ENCODE data around the gene PRPS2. TPM values are rescaled to one million over a fixed set of nuclear protein-coding genes. Genes with fewer than 3 reads are reported as not detected.

The PRPS2 gene
- total RNA-seq, 1 experiment from 2014 or later: 79.5 TPM

- CTCF ChIA-PET: interaction anchor here (0.6 to 2.5 kb wide), 11 partner anchors 9 to 1694 kb away, joined by 3 to 16 read pairs (median 3); partner anchors contain the start of gene PRPS2
- no peaks in the 10 kb centered on the region for H3K36me3 ChIP-seq (ENCODE audit: control insufficient read depth in 1 of 2, insufficient read depth in 2 of 2, low read length in 2 of 2)
- RAD21 ChIA-PET (ENCODE audit: low non-redundant PET in 1 of 2, low total read pairs in 2 of 2, uncharacterized antibody in 2 of 2, unreplicated experiment in 2 of 2): interaction anchor here in 1 of 2 experiments (0.6 to 1.3 kb wide), 2 partner anchors 19 to 129 kb away, joined by 3 read pairs; partner anchors contain the start of gene PRPS2
- H3K27ac ChIP-seq (ENCODE audit: low read depth, low read length): no peak overlapping the region
- H3K4me3 ChIP-seq (replicated peaks in 1 of 2; ENCODE audit: low read depth in 1 of 2, low read length in 2 of 2): peak overlapping the region in 1 of 2 experiments; percentile 28; a peak in 1 of 4 replicates
- POLR2A ChIA-PET: no interaction called here
- DNase-seq (ENCODE audit: low read depth, low spot score) (peak; percentile 44), ATAC-seq (peak; percentile 99)
- H3K4me1 ChIP-seq (ENCODE audit: control insufficient read depth in 1 of 2, insufficient read depth in 2 of 2, low read length in 2 of 2): peaks cover 0 to 3% of the 10 kb centered on the region in 2 experiments; a peak in 1 of 4 replicates
- peak overlapping the region; percentile 62 for H3K4me2 ChIP-seq (ENCODE audit: low read length)
- no TSS peak for BruUV-seq (replicated peaks)
- no peaks in the 10 kb centered on the region for H3K27me3 ChIP-seq (ENCODE audit: insufficient read depth, low read length)
- peak; percentile 51; the same call in 1 of the 2 replicates for TF ChIP-seq RAD21 (IDR thresholded peaks at IDR 0.05; ENCODE audit: low read depth)
- TF ChIP-seq REST (IDR thresholded peaks at IDR 0.05; ENCODE audit: low read depth): no peak
- peak; percentile 56; the same call in 1 of the 2 replicates for TF ChIP-seq EGR1 (IDR thresholded peaks at IDR 0.05; ENCODE audit: low read depth)
- TF ChIP-seq POLR2AphosphoS5 (IDR thresholded peaks at IDR 0.05; ENCODE audit: low read depth, low read length): no peak
- TF ChIP-seq SRF (IDR thresholded peaks at IDR 0.05; ENCODE audit: low read depth): no peak
- no peak for TF ChIP-seq FOSL1 (IDR thresholded peaks at IDR 0.05; ENCODE audit: low read depth)
- TF ChIP-seq ZNF274 (IDR thresholded peaks at IDR 0.05; ENCODE audit: low read depth, low read length): no peak
- TF ChIP-seq CTCF (IDR thresholded peaks at IDR 0.05 in 2 of 3, conservative IDR thresholded peaks at IDR 0.05 in 1 of 3; ENCODE audit: borderline replicate concordance in 1 of 3, insufficient read depth in 1 of 3, low read depth in 2 of 3, low read length in 2 of 3): peak; percentile 76 to 98 (median 79)
- no peak for TF ChIP-seq EZH2phosphoT487 (IDR thresholded peaks at IDR 0.05; ENCODE audit: borderline replicate concordance)
- TF ChIP-seq YY1 (IDR thresholded peaks at IDR 0.05; ENCODE audit: extremely low read depth, insufficient replicate concordance, low read depth, low read length): no peak
- H3K79me2 ChIP-seq (ENCODE audit: insufficient read depth, low read length): no peaks in the 10 kb centered on the region
- H3K9me2 ChIP-seq (ENCODE audit: insufficient read depth): no peaks in the 10 kb centered on the region
- H3K9me3 ChIP-seq (ENCODE audit: control insufficient read depth in 1 of 2, insufficient read depth in 1 of 2, low read depth in 1 of 2, low read length in 2 of 2): no peaks in the 10 kb centered on the region
- intact Hi-C loops (cut with micrococcal nuclease): loop anchor here (2.0 kb wide), 1 partner anchor 69 kb away; no protein-coding TSS in a partner anchor
- H4K20me1 ChIP-seq (ENCODE audit: insufficient read depth): no peaks in the 10 kb centered on the region
- peak overlapping the region; percentile 94 for H2AFZ ChIP-seq (ENCODE audit: low read depth, low read length, poor library complexity, severe bottlenecking)
- H3K9ac ChIP-seq (ENCODE audit: low read length): no peak overlapping the region
Observed at GRCh38 chrX:12771445-12772069, 19.7 kb upstream of the PRPS2 start.
